H1 (cell line): ENCODE data around the gene PRR33. TPM values are rescaled to one million over a fixed set of nuclear protein-coding genes. Genes with fewer than 3 reads are reported as not detected.

Experiments
- BCL11A ChIP-seq, 2 experiments: IDR thresholded peaks; one replicate each; pipeline ENCODE4 v1.6.1; 2011; ENCODE audit warnings: low read depth in 2 of 2, low read length in 2 of 2, mild to moderate bottlenecking in 2 of 2
- EP300 ChIP-seq, 2 experiments: IDR thresholded peaks; 1 replicate in 1 of 2; 2 replicates in 1 of 2; pipeline ENCODE4 v1.6.1; 2011 to 2012; ENCODE audit warnings: low read depth in 2 of 2, low read length in 2 of 2, mild to moderate bottlenecking in 2 of 2, borderline replicate concordance in 1 of 2, inconsistent platforms in 1 of 2, moderate library complexity in 1 of 2
- RNF2 ChIP-seq: fragments of 200-900, 300-1000 bp; sonication (generic); IDR thresholded peaks from 2 replicates; pipeline ENCODE4 v1.7.1; 2016; ENCODE audit warnings: borderline replicate concordance, low read depth, mild to moderate bottlenecking, antibody characterized with exemption, low read length; ENCODE audit not compliant: poor library complexity, severe bottlenecking; ENCODE audit errors: missing control alignments
- TEAD4 ChIP-seq: IDR thresholded peaks from 2 replicates; pipeline ENCODE4 v1.6.1; 2012; ENCODE audit warnings: low read depth, low read length, inconsistent platforms, mixed read lengths
- polyA plus RNA-seq, 7 experiments: library from polyadenylated mRNA; depleted of rRNA in 3 of 7; stranded (reverse) in 5 of 7; unstranded in 2 of 7; fragments of >200 nt in 5 of 7; fragments of 200-250 nt in 2 of 7; gene quantifications; 1 replicate in 5 of 7; 2 replicates in 1 of 7; 4 replicates in 1 of 7; pipeline versions ENCODE4 v1.2.1 to v1.2.3, GENCODE V29; 2011 to 2013; ENCODE audit warnings: missing spikeins in 2 of 7, mixed read lengths in 2 of 7
- total RNA-seq: library from RNA; stranded (reverse); fragmentation: NEBNext Ultra II Directional; extraction: Animal tissue kit (Norgen Biotek cat#: 25700); gene quantifications from 2 replicates; pipeline ENCODE4 v1.2.1, GENCODE V29; 2021

PRR33 gene
- total and polyA plus RNA-seq, 2 of the 8 experiments (the other 6 are each of a cell fraction or from before 2014, with no cell fraction given), result 0.02 TPM; not detected in 1

DNA sequence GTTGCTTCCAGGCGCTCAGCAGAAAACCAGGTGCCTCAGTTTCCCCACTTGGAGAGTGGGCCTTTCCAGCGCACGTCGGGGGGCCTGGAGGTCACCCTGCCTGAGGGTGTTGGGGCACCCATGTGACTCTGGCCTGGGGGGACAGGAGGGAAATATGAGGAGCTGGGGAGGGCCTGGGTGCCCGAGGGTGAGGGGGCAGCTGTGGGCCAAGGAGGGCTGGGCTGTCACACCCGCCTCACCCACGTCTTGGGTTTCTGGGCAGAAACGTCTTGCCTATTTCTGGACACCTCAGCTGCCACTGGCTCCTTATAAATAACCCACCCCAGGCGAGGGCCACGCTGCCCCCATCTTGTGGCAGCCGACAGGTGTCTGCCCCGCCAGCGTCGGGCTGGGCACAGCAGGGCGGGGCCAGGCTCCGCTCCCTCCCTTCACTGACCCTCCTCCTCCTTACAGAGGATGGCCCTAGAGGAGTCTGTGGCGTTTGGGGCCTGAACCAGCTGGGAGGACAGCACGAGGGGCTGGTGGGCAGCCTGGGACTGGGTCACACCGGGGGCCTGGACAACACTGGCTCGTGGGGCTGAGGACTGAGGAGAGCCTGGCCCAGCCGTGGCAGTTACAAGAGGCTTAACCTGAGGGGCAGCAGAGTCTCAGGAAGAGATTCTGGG lies 29.3 kb upstream of the PRR33 start (continued):
- TF ChIP-seq EP300 (IDR thresholded peaks at IDR 0.05; ENCODE audit: borderline replicate concordance in 1 of 2, low read depth in 2 of 2, low read length in 2 of 2), result no peak
- TF ChIP-seq RNF2, result no peak
- no peak for TF ChIP-seq TEAD4
- no peak for TF ChIP-seq BCL11A (IDR thresholded peaks at IDR 0.05; ENCODE audit: low read depth in 2 of 2, low read length in 2 of 2)
- TF ChIP-seq, all 59 proteins: peak for 0
